SJSA1 (cell line): ENCODE data around the gene DLG2. TPM values are rescaled to one million over a fixed set of nuclear protein-coding genes. Genes with fewer than 3 reads are reported as not detected.
"Not testable (repeated sequence)": the region's sequence is repeated elsewhere in the genome, so short reads cannot be mapped to it uniquely, and the experiment has no call there.

Experiments used
- DNase-seq, 2 experiments: peaks; one replicate each; pipeline ENCODE4 v3.0.0-alpha.2; 2015 to 2020; ENCODE audit warnings: low spot score in 2 of 2, low read depth in 1 of 2
- H3K27ac ChIP-seq: fragments of 250-450 bp; sonication (Bioruptor Pico); 2 replicates; pipeline ENCODE4 v1.5.1; 2020; ENCODE audit warnings: mild to moderate bottlenecking, moderate library complexity
- H3K27me3 ChIP-seq: fragments of 250-450 bp; sonication (Bioruptor Pico); replicated peaks from 2 replicates; pipeline ENCODE4 v1.5.1; 2020; ENCODE audit warnings: mild to moderate bottlenecking, moderate library complexity
- H3K36me3 ChIP-seq: fragments of 250-450 bp; sonication (Bioruptor Pico); 2 replicates; pipeline ENCODE4 v1.5.1; 2020; ENCODE audit warnings: mild to moderate bottlenecking
- H3K4me1 ChIP-seq: fragments of 250-450 bp; sonication (Bioruptor Pico); replicated peaks from 2 replicates; pipeline ENCODE4 v1.6.1; 2021; ENCODE audit warnings: mild to moderate bottlenecking
- H3K4me3 ChIP-seq: fragments of 250-450 bp; sonication (Bioruptor Pico); 2 replicates; pipeline ENCODE4 v1.5.1; 2020; ENCODE audit warnings: mild to moderate bottlenecking
- H3K9me3 ChIP-seq: fragments of 250-450 bp; sonication (Bioruptor Pico); replicated peaks from 2 replicates; pipeline ENCODE4 v1.5.1; 2020; ENCODE audit warnings: mild to moderate bottlenecking
- total RNA-seq: library from RNA; depleted of rRNA; stranded (reverse); fragments of >200 nt; shearing (Covaris generic); gene quantifications from 2 replicates; pipeline ENCODE4 v1.2.3, GENCODE V29; 2014

DLG2 gene
- total RNA-seq, 1 experiment from 2014 or later = 0.13 TPM

DNA sequence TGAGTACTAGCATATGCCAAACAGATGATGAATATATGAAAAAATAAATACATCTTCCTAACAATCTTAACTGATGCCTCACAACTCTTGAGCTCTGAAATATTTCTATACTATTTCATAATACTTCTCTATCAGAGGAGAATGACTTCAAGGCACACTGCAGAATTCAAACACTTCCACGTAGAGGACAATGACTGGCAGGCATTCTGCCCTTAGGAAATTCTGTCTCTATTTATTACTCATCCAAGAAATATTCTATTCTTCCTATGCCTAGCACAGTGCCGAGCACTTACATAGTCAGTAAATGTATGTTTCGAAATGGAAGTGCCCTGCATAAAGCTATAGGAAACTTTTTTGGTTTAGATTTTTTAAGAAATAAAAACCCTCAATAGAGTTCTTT is 809.1 kb downstream of the DLG2 start:
- no peaks in the 10 kb centered on the region for H3K36me3 ChIP-seq
- H3K4me3 ChIP-seq = no peak overlapping the region
- H3K4me1 ChIP-seq = peaks cover 3% of the 10 kb centered on the region; the same call in 1 of the 2 replicates
- H3K9me3 ChIP-seq = no peaks in the 10 kb centered on the region
- DNase-seq = peak in 1 of 2 experiments; percentile 15
- no peak overlapping the region for H3K27ac ChIP-seq
- H3K27me3 ChIP-seq = no peaks in the 10 kb centered on the region

DNA sequence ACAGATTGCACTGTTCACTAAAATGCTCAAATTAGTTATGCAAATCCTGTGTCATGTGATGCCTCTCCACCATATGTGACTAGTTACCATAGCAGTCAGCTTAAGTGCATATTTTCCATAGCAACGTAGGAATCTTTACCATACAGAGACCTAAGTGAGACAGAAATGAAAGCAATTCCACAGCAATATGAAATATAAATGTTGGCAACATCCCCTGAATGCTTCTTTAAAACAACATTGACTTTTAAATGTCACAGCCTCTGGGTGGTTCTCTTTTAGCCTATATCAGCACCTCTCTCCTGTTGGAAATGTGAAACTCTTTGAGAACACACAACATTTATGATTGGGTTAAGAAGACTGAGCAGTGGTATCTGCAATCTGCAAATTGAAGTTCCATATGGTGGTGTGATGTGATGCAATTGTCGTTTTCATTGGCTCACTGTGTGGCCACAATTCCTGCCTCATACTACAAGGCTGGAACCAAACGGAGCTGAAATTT is 814.6 kb downstream of the DLG2 start:
- Histone ChIP-seq H3K27ac (no peak overlapping the region), H3K4me1 (peaks cover under 1% of the 10 kb centered on the region; the same call in 1 of the 2 replicates), H3K4me3 (no peak overlapping the region), H3K36me3 (no peaks in the 10 kb centered on the region), H3K9me3 (no peaks in the 10 kb centered on the region), H3K27me3 (no peaks in the 10 kb centered on the region)
- DNase-seq = no peak

GRCh38 chr11:84806354-84806753 is 820.8 kb downstream of the DLG2 start:
- no peaks in the 10 kb centered on the region for H3K9me3 ChIP-seq
- no peak overlapping the region for H3K4me3 ChIP-seq
- no peaks in the 10 kb centered on the region for H3K36me3 ChIP-seq
- no peaks in the 10 kb centered on the region for H3K27me3 ChIP-seq
- no peak for DNase-seq
- no peaks in the 10 kb centered on the region for H3K4me1 ChIP-seq
- H3K27ac ChIP-seq = no peak overlapping the region

DNA sequence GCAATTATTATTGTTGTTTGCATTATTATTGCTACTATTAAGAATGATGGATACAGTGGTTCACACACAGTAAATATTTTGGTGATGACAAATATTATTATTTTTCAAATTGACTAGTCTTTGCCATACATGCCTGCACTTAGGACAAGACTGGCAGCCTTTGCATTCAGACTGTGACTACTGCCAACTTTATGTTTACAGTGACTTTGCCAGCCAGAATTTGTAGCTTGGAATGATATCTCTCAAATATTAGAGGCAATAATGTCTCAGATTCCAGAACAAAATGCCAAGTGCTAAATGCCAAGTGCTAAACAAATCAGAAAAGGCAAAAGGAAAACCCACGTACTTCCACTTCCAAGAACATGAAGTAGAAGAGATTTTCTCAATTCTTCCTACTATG is 823.1 kb downstream of the DLG2 start:
- H3K9me3 ChIP-seq = no peaks in the 10 kb centered on the region
- H3K27me3 ChIP-seq = no peaks in the 10 kb centered on the region
- DNase-seq = no peak
- H3K27ac ChIP-seq = no peak overlapping the region
- H3K4me3 ChIP-seq = no peak overlapping the region
- H3K36me3 ChIP-seq = no peaks in the 10 kb centered on the region
- H3K4me1 ChIP-seq = no peaks in the 10 kb centered on the region

DNA sequence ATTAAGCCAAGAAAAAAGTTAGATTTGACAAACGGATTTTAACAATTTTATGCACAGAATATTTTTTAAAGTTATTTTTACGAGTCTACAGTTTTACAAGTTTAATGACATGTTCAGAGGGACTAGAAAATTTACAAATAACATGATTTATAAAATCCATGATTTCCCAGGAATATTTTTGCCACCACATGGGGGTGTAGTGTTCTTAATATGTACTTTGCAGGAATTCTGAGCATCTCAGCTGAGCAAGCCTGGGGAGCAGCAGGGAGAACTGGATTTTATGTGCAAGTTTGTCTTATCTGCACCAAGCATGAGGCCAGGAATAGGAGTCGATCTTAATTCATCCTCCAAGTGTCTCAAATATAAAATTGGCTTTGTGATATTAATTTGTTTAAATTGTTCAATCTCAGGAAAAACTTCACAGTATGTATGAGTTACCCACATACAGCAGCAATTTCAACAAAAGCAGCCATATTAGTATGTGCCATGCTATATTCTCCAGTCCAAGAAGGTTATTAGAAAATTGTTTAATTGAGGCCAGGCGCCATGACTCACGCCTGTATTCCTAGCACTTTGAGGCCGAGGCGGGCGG is 826.3 kb downstream of the DLG2 start:
- Histone ChIP-seq H3K4me3 (no peak overlapping the region), H3K27me3 (no peaks in the 10 kb centered on the region), H3K9me3 (no peaks in the 10 kb centered on the region), H3K27ac (no peak overlapping the region), H3K4me1 (no peaks in the 10 kb centered on the region), H3K36me3 (no peaks in the 10 kb centered on the region)
- peak in 1 of 2 experiments; percentile 9 for DNase-seq

- Histone ChIP-seq H3K27ac (no peak overlapping the region), H3K27me3 (no peaks in the 10 kb centered on the region), H3K4me3 (no peak overlapping the region), H3K4me1 (no peaks in the 10 kb centered on the region), H3K36me3 (no peaks in the 10 kb centered on the region), H3K9me3 (no peaks in the 10 kb centered on the region)
- DNase-seq = no peak
These were observed 828.0 kb downstream of the DLG2 start for GRCh38 chr11:84799112-84799511.

DNA sequence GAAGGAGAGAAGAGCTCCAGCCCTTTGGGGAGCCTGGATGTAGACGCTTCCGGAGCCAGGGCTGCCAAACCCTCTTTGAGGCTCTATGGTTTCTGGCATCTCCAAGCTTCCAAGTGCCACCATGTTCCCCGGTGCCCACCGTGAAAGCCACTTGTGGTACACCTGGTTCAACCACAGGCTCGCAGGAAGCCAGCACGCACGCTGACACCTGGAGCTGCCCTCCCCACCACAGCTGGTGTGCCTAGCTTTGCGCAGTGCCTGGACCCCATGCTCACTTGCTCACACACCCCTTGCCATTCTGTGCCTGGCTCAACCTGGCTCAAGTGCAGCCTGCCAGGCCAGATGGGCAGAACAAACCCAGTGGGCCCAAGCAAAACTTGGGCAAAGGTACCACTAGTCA is 831.4 kb downstream of the DLG2 start:
- DNase-seq = no peak
- H3K36me3 ChIP-seq = no peaks in the 10 kb centered on the region
- no peaks in the 10 kb centered on the region for H3K4me1 ChIP-seq
- H3K27me3 ChIP-seq = no peaks in the 10 kb centered on the region
- no peaks in the 10 kb centered on the region for H3K9me3 ChIP-seq
- no peak overlapping the region for H3K27ac ChIP-seq
- H3K4me3 ChIP-seq = no peak overlapping the region

GRCh38 chr11:84794663-84795443 is 832.3 kb downstream of the DLG2 start:
- no peaks in the 10 kb centered on the region for H3K27me3 ChIP-seq
- no peak for DNase-seq
- H3K36me3 ChIP-seq = no peaks in the 10 kb centered on the region
- no peak overlapping the region for H3K4me3 ChIP-seq
- H3K27ac ChIP-seq = no peak overlapping the region
- H3K9me3 ChIP-seq = no peaks in the 10 kb centered on the region
- H3K4me1 ChIP-seq = no peaks in the 10 kb centered on the region

- no peak overlapping the region for H3K4me3 ChIP-seq
- DNase-seq = no peak
- H3K27me3 ChIP-seq = no peaks in the 10 kb centered on the region
- H3K4me1 ChIP-seq = no peaks in the 10 kb centered on the region
- no peaks in the 10 kb centered on the region for H3K36me3 ChIP-seq
- H3K27ac ChIP-seq = no peak overlapping the region
- H3K9me3 ChIP-seq = no peaks in the 10 kb centered on the region
These were observed 833.8 kb downstream of the DLG2 start for GRCh38 chr11:84793318-84793717.

GRCh38 chr11:84790849-84791427 is 836.2 kb downstream of the DLG2 start:
- no peak overlapping the region for H3K27ac ChIP-seq
- no peaks in the 10 kb centered on the region for H3K4me1 ChIP-seq
- no peak overlapping the region for H3K4me3 ChIP-seq
- no peaks in the 10 kb centered on the region for H3K9me3 ChIP-seq
- no peaks in the 10 kb centered on the region for H3K27me3 ChIP-seq
- no peaks in the 10 kb centered on the region for H3K36me3 ChIP-seq
- DNase-seq = no peak

DNA sequence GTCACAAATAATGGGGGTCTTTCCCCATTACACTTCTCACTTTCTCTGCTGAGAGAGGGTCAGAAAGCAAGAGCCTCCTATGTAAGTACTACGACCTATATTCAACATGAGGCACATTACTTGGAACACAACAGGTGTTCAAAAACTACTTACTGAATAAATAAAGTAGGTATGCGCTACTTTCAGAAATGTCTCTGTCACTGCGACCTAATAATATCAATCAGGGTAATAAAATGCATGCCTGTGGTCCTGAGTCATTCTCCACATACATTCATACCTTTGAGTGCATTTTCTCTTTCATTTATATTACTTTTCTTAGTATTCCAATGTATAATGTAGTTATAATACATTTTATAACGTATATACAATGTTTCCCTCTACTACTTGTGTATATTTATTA is 838.9 kb downstream of the DLG2 start:
- no peak overlapping the region for H3K27ac ChIP-seq
- H3K9me3 ChIP-seq = no peaks in the 10 kb centered on the region
- no peaks in the 10 kb centered on the region for H3K27me3 ChIP-seq
- no peaks in the 10 kb centered on the region for H3K4me1 ChIP-seq
- no peaks in the 10 kb centered on the region for H3K36me3 ChIP-seq
- H3K4me3 ChIP-seq = no peak overlapping the region
- DNase-seq = no peak

GRCh38 chr11:84784158-84784557 is 843.0 kb downstream of the DLG2 start:
- not testable (repeated sequence) for H3K4me1 ChIP-seq, H3K4me3 ChIP-seq, H3K27me3 ChIP-seq, H3K9me3 ChIP-seq, H3K36me3 ChIP-seq, H3K27ac ChIP-seq, DNase-seq

- Histone ChIP-seq H3K27ac (no peak overlapping the region), H3K36me3 (no peaks in the 10 kb centered on the region), H3K4me1 (no peaks in the 10 kb centered on the region), H3K9me3 (no peaks in the 10 kb centered on the region), H3K27me3 (no peaks in the 10 kb centered on the region), H3K4me3 (no peak overlapping the region)
- no peak for DNase-seq
These were observed 846.4 kb downstream of the DLG2 start for GRCh38 chr11:84780689-84781293.

GRCh38 chr11:84775503-84775902 is 851.6 kb downstream of the DLG2 start:
- Histone ChIP-seq H3K9me3 (no peaks in the 10 kb centered on the region), H3K4me1 (no peaks in the 10 kb centered on the region), H3K27ac (no peak overlapping the region), H3K27me3 (no peaks in the 10 kb centered on the region), H3K4me3 (no peak overlapping the region), H3K36me3 (no peaks in the 10 kb centered on the region)
- DNase-seq = no peak
